Psoas muscle (tissue), 8 donors: ENCODE results near the gene B3GALT6. TPM values are rescaled to one million over a fixed set of nuclear protein-coding genes. Genes with fewer than 3 reads are reported as not detected.

Experiments
- ATAC-seq, 4 donors: fragments of 200-7000 bp; cut with Tn5 transposase; one replicate each; pipeline ENCODE4 v1.9.1; 2020; ENCODE audit warnings: moderate library complexity in 3 of 4, mild to moderate bottlenecking in 2 of 4
- DNase-seq, 2 donors: peaks; one replicate each; pipeline ENCODE4 v3.0.0-alpha.2; 2020
- H3K27ac ChIP-seq: fragments of 200-600 bp; one replicate; pipeline ENCODE4 v1.8.0; 2022
- H3K27me3 ChIP-seq, 3 donors: fragments of 200-600 bp in 1 of 3; one replicate each; pipeline versions ENCODE4 v1.6.1 to v1.8.0; 2013 to 2022; ENCODE audit warnings: low read length in 2 of 3, mild to moderate bottlenecking in 2 of 3, moderate library complexity in 1 of 3; ENCODE audit not compliant: insufficient read depth in 3 of 3
- H3K36me3 ChIP-seq, 2 donors: fragments of 200-600 bp in 1 of 2; one replicate each; pipeline versions ENCODE4 v1.6.1 to v1.8.0; 2013 to 2022; ENCODE audit warnings: low read depth in 1 of 2, mild to moderate bottlenecking in 1 of 2, moderate library complexity in 1 of 2; ENCODE audit not compliant: insufficient read depth in 1 of 2
- H3K4me1 ChIP-seq: fragments of 200-600 bp; one replicate; pipeline ENCODE4 v1.8.0; 2022
- H3K4me3 ChIP-seq: fragments of 200-600 bp; one replicate; pipeline ENCODE4 v1.8.0; 2022; ENCODE audit warnings: mild to moderate bottlenecking
- H3K9me3 ChIP-seq: fragments of 200-600 bp; one replicate; pipeline ENCODE4 v1.8.0; 2022
- CTCF ChIP-seq: fragments of 200-600 bp; IDR thresholded peaks from one replicate; pipeline ENCODE4 v1.8.0; 2022; ENCODE audit warnings: antibody characterized with exemption
- WGBS, 3 donors: extraction: QIAGEN DNeasy Blood & Tissue Kit; methylation state at CpG; one replicate each; pipeline versions ENCODE4 v1.1.6 to v1.1.7; 2013; 5-methylcytosine and 5-hydroxymethylcytosine counted together
- intact Hi-C, 2 donors: fragments of 100-400 bp; cut with DNase I; formaldehyde crosslinking; loops; one replicate each; pipeline versions ENCODE4 v1.11.0 to v1.14.2; 2022
- polyA plus RNA-seq, 3 donors: library from polyadenylated mRNA; stranded (reverse); fragments of 200-250 nt; gene quantifications; one replicate each; pipeline ENCODE4 v1.2.3, GENCODE V29; 2013
- total RNA-seq, 4 donors: library from RNA; stranded (reverse); fragmentation: NEBNext Ultra II Directional in 2 of 4; extraction: Animal tissue kit (Norgen Biotek cat#: 25700) in 2 of 4; gene quantifications; one replicate each; pipeline versions ENCODE4 v1.2.1 to v1.2.4, GENCODE V29; 2021 to 2023
- donor health status: healthy with polysubstance abuse.
- donor health status: DM: no; HTN: no; CAD: no; lungs with moderate emphysema.
- donor health status: Bipolar disorder and iron deficiency.
- donor health status: healthy.
- donor health status: DM: yes; HTN: yes; CAD: no.
- donor health status: DM: no; HTN: no; CAD: no.
- donor health status: DM: no; HTN: no; CAD: no.
- donor health status: DM: yes; HTN: yes; CAD: no.

B3GALT6 gene
- total and polyA plus RNA-seq, 7 donors = 7.7 to 30.3 (median 11.4) TPM

DNA sequence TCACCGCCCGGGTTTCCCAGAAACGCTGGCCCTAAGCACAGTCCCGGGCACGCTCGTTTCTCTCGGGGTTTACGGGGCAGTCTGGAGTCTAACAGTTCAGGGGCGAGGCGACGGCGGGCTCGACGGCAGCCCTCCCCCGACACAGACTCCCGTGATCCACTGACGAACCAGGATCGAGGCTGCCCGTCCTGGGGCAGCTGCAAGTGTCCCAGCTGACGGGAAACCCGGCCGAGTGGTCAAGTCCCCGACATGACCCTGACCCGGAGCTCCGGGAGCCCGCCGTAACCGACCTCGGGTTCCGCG is 41.1 kb downstream of the B3GALT6 start:
- WGBS, 3 donors = 0% methylated on average over 23 to 31 of the region's 31 CpGs
- Histone ChIP-seq H3K4me3 (peak overlapping the region; percentile 71), H3K9me3 (no peaks in the 10 kb centered on the region), H3K27me3 (no peaks in the 10 kb centered on the region), H3K27ac (peak overlapping the region; percentile 88), H3K4me1 (peaks cover 45% of the 10 kb centered on the region), H3K36me3 (peaks cover 0 to 13% of the 10 kb centered on the region in 2 donors)
- no peak for TF ChIP-seq CTCF
- DNase-seq (peak in 1 of 2 donors; percentile 61), ATAC-seq (peak in 2 of 4 donors; percentile 8 to 14)
- intact Hi-C loops = loop anchor here (2.0 to 10.0 kb wide), 4 partner anchors 41 to 238 kb away; partner anchors contain the start of genes B3GALT6 (in 2 of the 2), SDF4 (in 2 of the 2), C1orf159 (in 1 of the 2) and DVL1 (in 1 of the 2)

- Histone ChIP-seq H3K36me3 (peaks cover 0 to 9% of the 10 kb centered on the region in 2 donors), H3K9me3 (no peaks in the 10 kb centered on the region), H3K4me3 (peak within 1 kb of the TSS; percentile 71), H3K4me1 (peaks cover 45% of the 10 kb centered on the region), H3K27ac (peak within 1 kb of the TSS; percentile 88), H3K27me3 (no peaks in the 10 kb centered on the region)
- no peak for TF ChIP-seq CTCF
- ATAC-seq (peak; percentile 97 to 98 (median 98)), DNase-seq (peak; percentile 94 to 98)
- 0% methylated on average over 45 to 105 of the region's 105 CpGs for WGBS, 3 donors
- intact Hi-C loops = loop anchor here (2.0 to 10.0 kb wide), 4 partner anchors 41 to 239 kb away; partner anchors contain the start of genes B3GALT6 (in 2 of the 2), SDF4 (in 2 of the 2), C1orf159 (in 1 of the 2) and DVL1 (in 1 of the 2)
These were observed 41.7 kb downstream of the B3GALT6 start, which contains the start of gene UBE2J2 for GRCh38 chr1:1273512-1274298. Gene UBE2J2 (minus strand): TSS chr1:1273854. CDS start chr1:1267992, 5,862 bp downstream.

DNA sequence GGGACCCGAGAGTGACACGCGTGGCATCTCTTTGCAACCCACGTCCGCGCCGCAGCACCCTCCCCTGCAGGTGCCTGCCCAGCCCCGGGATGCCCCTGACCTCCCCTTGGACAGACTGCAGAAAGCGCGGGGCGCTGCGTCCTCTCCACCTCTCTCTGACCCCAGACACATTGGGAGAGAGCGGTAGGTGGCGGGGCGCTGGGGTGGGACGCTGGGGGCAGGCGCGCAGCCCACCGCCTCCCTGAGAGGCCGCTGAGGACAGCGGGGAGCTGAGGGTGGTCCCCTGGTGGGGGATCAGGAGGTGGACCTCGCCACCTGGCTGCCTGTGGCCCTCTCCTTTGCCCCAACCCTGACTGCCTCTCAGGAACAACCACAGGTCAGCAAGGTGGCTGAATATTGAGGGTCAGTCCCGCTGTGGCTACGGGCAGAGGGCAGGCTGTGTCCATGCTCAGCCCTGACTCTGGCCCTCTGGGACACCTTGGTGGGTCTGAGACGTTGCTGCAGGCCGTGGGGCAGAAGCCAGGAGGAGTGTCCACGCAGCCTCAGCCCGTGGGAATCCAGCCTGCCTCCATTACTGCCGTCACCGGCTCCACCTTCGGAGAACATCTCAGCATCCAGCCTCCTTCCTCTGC is 42.4 kb downstream of the B3GALT6 start:
- Histone ChIP-seq H3K4me3 (peak overlapping the region; percentile 71), H3K4me1 (peaks cover 43% of the 10 kb centered on the region), H3K27ac (peak overlapping the region; percentile 88), H3K36me3 (peaks cover 0 to 8% of the 10 kb centered on the region in 2 donors), H3K27me3 (no peaks in the 10 kb centered on the region), H3K9me3 (no peaks in the 10 kb centered on the region)
- no peak for TF ChIP-seq CTCF
- DNase-seq (no peak), ATAC-seq (peak in 3 of 4 donors; percentile 0 to 6 (median 5))
- intact Hi-C loops = loop anchor here (5.0 to 10.0 kb wide), 3 partner anchors 42 to 240 kb away; partner anchors contain the start of genes B3GALT6 (in 2 of the 2), SDF4 (in 2 of the 2) and C1orf159 (in 1 of the 2)
- WGBS, 3 donors = 11 to 20% (median 11%) methylated on average over 29 to 31 of the region's 31 CpGs

DNA sequence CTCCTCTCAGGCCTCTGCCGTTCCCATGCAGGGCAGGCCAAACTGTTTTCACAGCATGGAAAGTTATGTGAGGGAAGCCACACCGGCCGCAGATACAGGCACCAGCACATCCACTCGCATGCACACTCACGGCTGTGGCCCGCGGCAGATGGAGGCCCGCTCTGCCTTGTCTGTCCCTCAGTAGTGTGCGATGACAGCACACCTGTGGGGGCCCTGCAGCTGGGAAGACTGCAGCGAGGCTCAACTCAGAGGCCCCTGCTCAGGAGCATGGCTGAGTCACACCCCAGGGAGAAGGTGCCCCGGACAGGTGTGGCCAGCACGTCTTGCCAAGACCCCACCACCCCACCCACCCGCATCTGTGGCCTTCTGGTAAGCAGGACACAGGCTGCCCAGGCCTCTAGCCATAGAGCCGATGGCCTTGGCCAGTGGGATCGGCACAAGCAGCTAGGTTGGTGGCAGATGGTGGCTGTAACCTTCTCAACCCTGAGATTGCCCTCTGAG is 42.9 kb downstream of the B3GALT6 start:
- no peak for DNase-seq
- no peaks in the 10 kb centered on the region for H3K27me3 ChIP-seq

More for the DNA sequence above, 42.9 kb downstream of the B3GALT6 start:
- Histone ChIP-seq H3K4me3 (peak overlapping the region; percentile 71), H3K36me3 (peaks cover 0 to 8% of the 10 kb centered on the region in 2 donors), H3K9me3 (no peaks in the 10 kb centered on the region), H3K4me1 (peaks cover 37% of the 10 kb centered on the region), H3K27ac (no peak overlapping the region)
- WGBS, 3 donors = 81 to 86% (median 82%) methylated on average over 15 of the region's 15 CpGs
- no peak for TF ChIP-seq CTCF
- intact Hi-C loops = loop anchor here (5.0 to 10.0 kb wide), 3 partner anchors 43 to 240 kb away; partner anchors contain the start of genes B3GALT6 (in 2 of the 2), SDF4 (in 2 of the 2) and C1orf159 (in 1 of the 2)
- ATAC-seq = no peak
